GM10248 (cell line): ENCODE results near the gene ZNF142.

Source experiments
- CTCF ChIA-PET: fragments of 300-600 bp; sonication (Branson Sonifier 250); formaldehyde crosslinking; extraction: SDS; loops from one replicate; lab custom pipeline; 2021; ENCODE audit warnings: antibody characterized with exemption; lab: Yijun Ruan, JAX
- POLR2A ChIA-PET: fragments of 350-650 bp; sonication (Branson Sonifier 250); formaldehyde crosslinking; extraction: SDS; loops from one replicate; lab custom pipeline; 2020; ENCODE audit warnings: antibody characterized with exemption; lab: Yijun Ruan, JAX
- DNase-seq: peaks from one replicate; pipeline ENCODE4 v3.0.0; 2012; ENCODE audit errors: extremely low spot score
- TF ChIP-seq, protein P1 (sequence below): IDR thresholded peaks from 2 replicates; pipeline ENCODE4 v1.5.1; 2012; ENCODE audit warnings: mild to moderate bottlenecking, low read depth; ENCODE audit errors: extremely low read depth, missing control alignments, control extremely low read depth

The ZNF142 gene, protein sequence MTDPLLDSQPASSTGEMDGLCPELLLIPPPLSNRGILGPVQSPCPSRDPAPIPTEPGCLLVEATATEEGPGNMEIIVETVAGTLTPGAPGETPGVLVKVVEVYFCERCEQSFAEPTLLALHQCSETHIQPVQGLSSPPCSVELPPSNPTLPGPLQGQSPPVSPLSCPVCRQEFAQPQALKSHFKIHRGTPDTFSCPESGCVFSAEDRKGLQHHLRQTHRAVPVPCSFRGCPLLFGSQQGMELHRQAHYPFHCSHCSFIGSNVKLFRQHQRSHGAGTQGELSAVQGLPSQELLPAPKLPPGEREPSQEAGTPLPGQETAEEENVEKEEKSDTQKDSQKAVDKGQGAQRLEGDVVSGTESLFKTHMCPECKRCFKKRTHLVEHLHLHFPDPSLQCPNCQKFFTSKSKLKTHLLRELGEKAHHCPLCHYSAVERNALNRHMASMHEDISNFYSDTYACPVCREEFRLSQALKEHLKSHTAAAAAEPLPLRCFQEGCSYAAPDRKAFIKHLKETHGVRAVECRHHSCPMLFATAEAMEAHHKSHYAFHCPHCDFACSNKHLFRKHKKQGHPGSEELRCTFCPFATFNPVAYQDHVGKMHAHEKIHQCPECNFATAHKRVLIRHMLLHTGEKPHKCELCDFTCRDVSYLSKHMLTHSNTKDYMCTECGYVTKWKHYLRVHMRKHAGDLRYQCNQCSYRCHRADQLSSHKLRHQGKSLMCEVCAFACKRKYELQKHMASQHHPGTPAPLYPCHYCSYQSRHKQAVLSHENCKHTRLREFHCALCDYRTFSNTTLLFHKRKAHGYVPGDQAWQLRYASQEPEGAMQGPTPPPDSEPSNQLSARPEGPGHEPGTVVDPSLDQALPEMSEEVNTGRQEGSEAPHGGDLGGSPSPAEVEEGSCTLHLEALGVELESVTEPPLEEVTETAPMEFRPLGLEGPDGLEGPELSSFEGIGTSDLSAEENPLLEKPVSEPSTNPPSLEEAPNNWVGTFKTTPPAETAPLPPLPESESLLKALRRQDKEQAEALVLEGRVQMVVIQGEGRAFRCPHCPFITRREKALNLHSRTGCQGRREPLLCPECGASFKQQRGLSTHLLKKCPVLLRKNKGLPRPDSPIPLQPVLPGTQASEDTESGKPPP (N-terminal part only)

DNA sequence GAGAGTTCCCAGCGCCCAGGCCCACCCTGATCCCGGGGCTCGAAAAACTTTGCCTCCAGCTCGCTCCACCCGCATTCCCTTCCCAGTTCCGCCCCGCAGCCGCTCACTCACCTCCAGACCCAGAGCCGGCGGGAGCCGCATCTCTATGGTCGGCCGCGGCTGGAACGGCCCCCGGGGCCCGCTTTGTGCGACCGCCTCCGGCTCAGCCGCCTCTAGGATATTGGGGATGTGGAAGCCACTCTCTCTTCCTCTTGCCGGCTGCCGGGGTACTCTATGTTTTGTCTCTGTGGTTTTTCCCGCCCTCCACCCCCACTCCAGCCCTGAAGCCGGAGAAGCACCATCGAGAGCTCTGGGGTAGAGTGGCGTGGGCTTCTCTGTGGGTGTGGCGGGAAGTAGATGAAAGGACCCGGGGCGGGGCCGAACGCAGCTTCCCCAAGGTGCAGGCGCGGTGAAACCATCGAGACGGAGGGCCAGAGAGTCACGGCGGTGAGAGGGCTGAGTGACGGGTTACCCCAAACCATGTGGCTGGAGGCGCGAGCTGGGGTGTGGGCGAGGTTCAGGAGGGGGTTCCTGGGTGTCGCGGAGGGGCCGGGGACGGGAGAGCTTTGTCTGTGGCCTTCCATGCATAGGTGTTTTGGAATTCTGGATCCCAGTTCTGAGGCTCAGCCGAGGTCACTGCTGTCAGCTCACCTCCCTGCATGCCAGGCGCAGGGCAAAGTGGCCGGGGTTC is at the start of gene ZNF142, which contains the start of gene BCS1L:
ZNF142 (minus strand) TSS at position 366 of the 730 bp plus-strand sequence. CDS start 3,194 bp downstream, outside the sequence.
BCS1L (plus strand) TSS at position 426 of the 730 bp plus-strand sequence. CDS start 1,305 bp downstream, outside the sequence.
- CTCF ChIA-PET: interaction anchor here (0.9 to 5.8 kb wide), 17 partner anchors 11 to 636 kb away, joined by 3 to 70 read pairs (median 4); partner anchors contain the start of genes RNF25, STK36 and TTLL4
- TF ChIP-seq, protein P1, sequence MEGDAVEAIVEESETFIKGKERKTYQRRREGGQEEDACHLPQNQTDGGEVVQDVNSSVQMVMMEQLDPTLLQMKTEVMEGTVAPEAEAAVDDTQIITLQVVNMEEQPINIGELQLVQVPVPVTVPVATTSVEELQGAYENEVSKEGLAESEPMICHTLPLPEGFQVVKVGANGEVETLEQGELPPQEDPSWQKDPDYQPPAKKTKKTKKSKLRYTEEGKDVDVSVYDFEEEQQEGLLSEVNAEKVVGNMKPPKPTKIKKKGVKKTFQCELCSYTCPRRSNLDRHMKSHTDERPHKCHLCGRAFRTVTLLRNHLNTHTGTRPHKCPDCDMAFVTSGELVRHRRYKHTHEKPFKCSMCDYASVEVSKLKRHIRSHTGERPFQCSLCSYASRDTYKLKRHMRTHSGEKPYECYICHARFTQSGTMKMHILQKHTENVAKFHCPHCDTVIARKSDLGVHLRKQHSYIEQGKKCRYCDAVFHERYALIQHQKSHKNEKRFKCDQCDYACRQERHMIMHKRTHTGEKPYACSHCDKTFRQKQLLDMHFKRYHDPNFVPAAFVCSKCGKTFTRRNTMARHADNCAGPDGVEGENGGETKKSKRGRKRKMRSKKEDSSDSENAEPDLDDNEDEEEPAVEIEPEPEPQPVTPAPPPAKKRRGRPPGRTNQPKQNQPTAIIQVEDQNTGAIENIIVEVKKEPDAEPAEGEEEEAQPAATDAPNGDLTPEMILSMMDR: no peak

DNA sequence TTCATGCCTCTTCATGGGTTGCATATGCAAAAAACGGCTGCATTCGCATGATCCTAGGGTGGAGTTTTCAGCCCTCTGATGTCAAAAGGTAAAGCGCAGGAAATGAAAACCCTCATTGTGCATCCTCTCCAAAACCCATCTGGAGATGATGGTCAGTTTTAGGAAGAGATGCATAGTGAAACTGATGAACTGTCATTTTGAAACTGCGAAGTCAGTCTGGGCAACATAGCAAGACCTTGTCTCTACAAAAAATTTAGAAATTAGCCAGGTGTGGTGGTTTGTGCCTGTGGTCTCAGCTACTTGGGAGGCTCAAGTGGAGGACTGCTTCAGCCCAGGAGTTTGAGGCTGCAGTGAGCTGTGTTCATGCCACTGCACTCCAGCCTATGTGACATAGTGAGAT is 48.7 kb upstream of the ZNF142 start:
- CTCF ChIA-PET: interaction anchor here (0.9 to 1.8 kb wide), 12 partner anchors 10 to 190 kb away, joined by 3 to 7 read pairs (median 3); partner anchors contain the start of genes RNF25 and STK36
- POLR2A ChIA-PET: interaction anchor here (0.7 kb wide), 1 partner anchor 441 kb away, joined by 5 read pairs; no protein-coding TSS in a partner anchor
- peak; percentile 45 for DNase-seq
- TF ChIP-seq, protein P1: no peak

More for the DNA sequence above, at the start of gene ZNF142, which contains the start of gene BCS1L:
- POLR2A ChIA-PET: interaction anchor here (0.6 to 1.4 kb wide), 4 partner anchors 8 to 251 kb away, joined by 3 to 7 read pairs (median 4); partner anchors contain the start of genes RNF25 and STK36
- DNase-seq: peak; percentile 96

DNA sequence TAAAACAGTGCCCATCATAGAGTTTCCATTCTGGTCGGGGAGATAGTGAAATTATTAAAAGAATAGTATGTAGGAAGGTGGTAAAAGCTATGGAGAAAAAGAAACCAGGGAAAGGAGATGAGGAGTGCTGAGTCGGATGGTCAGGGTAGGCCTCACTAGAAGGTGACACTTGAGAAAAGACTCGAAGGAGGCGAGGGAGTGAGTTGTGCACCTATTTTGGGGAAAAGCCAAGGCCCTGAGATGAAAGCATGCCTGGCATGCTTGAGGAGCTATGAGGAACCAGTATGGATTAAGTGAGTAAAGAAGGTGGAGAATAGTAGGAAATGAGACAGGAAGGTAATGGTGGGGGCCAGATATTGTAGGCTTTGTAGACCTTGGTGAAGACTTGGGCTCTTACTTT is 43.9 kb upstream of the ZNF142 start:
- DNase-seq: no peak

DNA sequence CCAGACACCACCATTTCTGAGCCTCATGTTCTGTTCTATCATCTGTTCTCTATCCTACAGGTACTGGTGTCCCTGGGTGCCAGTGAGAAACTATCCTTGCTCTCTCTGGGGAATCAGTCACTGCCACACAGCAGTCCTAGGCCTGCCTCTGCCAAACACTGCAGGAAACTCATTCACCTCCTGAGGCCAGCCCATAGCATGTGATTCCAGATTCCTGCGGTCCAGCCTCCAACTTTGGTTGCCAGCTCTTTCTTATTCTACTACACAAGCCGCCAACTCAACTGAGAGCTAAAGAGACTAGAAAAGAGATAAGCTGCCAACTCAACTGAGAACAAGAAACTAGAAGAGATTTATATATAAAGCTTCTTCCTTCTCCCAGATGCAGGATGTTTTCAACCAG is 42.4 kb upstream of the ZNF142 start:
- DNase-seq: no peak
- ChIA-PET CTCF (interaction anchor here (0.8 to 1.6 kb wide), 6 partner anchors 9 to 196 kb away, joined by 3 to 7 read pairs (median 3); partner anchors contain the start of gene TTLL4), POLR2A (no interaction called here)
- TF ChIP-seq, protein P1: no peak

More for the DNA sequence above, 43.9 kb upstream of the ZNF142 start:
- POLR2A ChIA-PET: no interaction called here
- CTCF ChIA-PET: no interaction called here
- TF ChIP-seq, protein P1: no peak

DNA sequence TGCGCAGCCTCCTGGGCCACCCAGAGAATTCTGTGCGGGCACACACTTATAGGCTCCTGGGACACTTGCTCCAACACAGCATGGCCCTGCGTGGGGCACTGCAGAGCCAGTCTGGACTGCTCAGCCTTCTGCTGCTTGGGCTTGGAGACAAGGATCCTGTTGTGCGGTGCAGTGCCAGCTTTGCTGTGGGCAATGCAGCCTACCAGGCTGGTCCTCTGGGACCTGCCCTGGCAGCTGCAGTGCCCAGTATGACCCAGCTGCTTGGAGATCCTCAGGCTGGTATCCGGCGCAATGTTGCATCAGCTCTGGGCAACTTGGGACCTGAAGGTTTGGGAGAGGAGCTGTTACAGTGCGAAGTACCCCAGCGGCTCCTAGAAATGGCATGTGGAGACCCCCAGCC is 39.5 kb upstream of the ZNF142 start:
- POLR2A ChIA-PET: interaction anchor here (0.6 kb wide), 1 partner anchor 15 kb away, joined by 3 read pairs; no protein-coding TSS in a partner anchor
- TF ChIP-seq, protein P1: no peak
- CTCF ChIA-PET: interaction anchor here (0.9 to 3.8 kb wide), 4 partner anchors 11 to 153 kb away, joined by 3 to 16 read pairs (median 7); partner anchors contain the start of gene TTLL4
- DNase-seq: no peak
